Sigmoid colon (tissue), 3 donors: ENCODE data around the gene SULT1A1.
"Not testable (repeated sequence)": the region's sequence is repeated elsewhere in the genome, so short reads cannot be mapped to it uniquely, and the experiment has no call there.

Source experiments
- POLR2A ChIP-seq, 2 donors: fragments of 450-650 bp; IDR thresholded peaks; one replicate each; pipeline ENCODE4 v1.6.1; 2016; ENCODE audit warnings: antibody characterized with exemption in 2 of 2, mild to moderate bottlenecking in 2 of 2, moderate library complexity in 2 of 2
- TF ChIP-seq, protein P1 (sequence below), 4 experiments: fragments of 450-650 bp in 3 of 4; fragments of 200-600 bp in 1 of 4; IDR thresholded peaks; one replicate each; pipeline ENCODE4 v1.5.1; 2016 to 2019; ENCODE audit warnings: antibody characterized with exemption in 4 of 4, mild to moderate bottlenecking in 3 of 4, moderate library complexity in 2 of 4

DNA sequence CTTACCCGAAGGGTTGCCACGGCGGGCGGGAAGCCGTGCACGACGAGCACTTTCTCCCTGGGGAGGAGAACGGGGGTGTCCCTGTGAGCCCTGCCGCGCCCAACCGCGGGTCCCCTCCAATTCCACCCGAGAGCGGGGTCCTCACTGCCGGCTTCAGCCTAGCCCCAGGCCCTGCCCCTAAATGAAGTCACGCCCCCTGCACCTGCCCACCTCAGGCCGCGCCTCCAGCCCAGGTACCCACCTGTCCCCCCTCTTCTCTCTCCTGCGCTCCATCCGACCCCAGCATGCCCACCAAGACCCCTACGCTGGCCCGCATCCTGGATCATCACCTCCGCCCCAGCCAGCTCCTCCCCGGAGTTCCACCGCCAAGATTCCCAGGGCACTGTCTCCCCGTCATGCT lies 4.1 kb upstream of the SULT1A1 start:
- TF ChIP-seq, protein P1, sequence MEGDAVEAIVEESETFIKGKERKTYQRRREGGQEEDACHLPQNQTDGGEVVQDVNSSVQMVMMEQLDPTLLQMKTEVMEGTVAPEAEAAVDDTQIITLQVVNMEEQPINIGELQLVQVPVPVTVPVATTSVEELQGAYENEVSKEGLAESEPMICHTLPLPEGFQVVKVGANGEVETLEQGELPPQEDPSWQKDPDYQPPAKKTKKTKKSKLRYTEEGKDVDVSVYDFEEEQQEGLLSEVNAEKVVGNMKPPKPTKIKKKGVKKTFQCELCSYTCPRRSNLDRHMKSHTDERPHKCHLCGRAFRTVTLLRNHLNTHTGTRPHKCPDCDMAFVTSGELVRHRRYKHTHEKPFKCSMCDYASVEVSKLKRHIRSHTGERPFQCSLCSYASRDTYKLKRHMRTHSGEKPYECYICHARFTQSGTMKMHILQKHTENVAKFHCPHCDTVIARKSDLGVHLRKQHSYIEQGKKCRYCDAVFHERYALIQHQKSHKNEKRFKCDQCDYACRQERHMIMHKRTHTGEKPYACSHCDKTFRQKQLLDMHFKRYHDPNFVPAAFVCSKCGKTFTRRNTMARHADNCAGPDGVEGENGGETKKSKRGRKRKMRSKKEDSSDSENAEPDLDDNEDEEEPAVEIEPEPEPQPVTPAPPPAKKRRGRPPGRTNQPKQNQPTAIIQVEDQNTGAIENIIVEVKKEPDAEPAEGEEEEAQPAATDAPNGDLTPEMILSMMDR (IDR thresholded peaks at IDR 0.05), result not testable (repeated sequence)
- TF ChIP-seq POLR2A (IDR thresholded peaks at IDR 0.05), result not testable (repeated sequence)
